Suprapubic skin (tissue), 4 donors: Measurements from ENCODE around the gene KCTD14. TPM values are rescaled to one million over a fixed set of nuclear protein-coding genes. Genes with fewer than 3 reads are reported as not detected.
"Not testable (repeated sequence)": the region's sequence is repeated elsewhere in the genome, so short reads cannot be mapped to it uniquely, and the experiment has no call there.

Experiments
- DNase-seq, 2 donors: peaks; one replicate each; pipeline ENCODE4 v3.0.0-alpha.2; 2019; ENCODE audit warnings: low spot score in 2 of 2
- H3K27ac ChIP-seq: fragments of 200-600 bp; sonication (generic); one replicate; pipeline ENCODE4 v1.5.1; 2019
- H3K27me3 ChIP-seq: fragments of 200-600 bp; sonication (generic); one replicate; pipeline ENCODE4 v1.5.1; 2019
- H3K36me3 ChIP-seq: fragments of 200-600 bp; sonication (generic); one replicate; pipeline ENCODE4 v1.5.1; 2019
- H3K4me1 ChIP-seq: fragments of 200-600 bp; sonication (generic); one replicate; pipeline ENCODE4 v1.5.1; 2019
- H3K4me3 ChIP-seq: fragments of 200-600 bp; sonication (generic); one replicate; pipeline ENCODE4 v1.5.1; 2019; ENCODE audit warnings: mild to moderate bottlenecking
- H3K9me3 ChIP-seq: fragments of 200-600 bp; sonication (generic); one replicate; pipeline ENCODE4 v1.5.1; 2019
- CTCF ChIP-seq, 2 donors: fragments of 200-600 bp in 1 of 2; fragments of 450-650 bp in 1 of 2; sonication (generic) in 1 of 2; IDR thresholded peaks; one replicate each; pipeline ENCODE4 v1.5.1; 2016 to 2019; ENCODE audit warnings: antibody characterized with exemption in 2 of 2, mild to moderate bottlenecking in 1 of 2, moderate library complexity in 1 of 2
- EP300 ChIP-seq: sonication (generic); formaldehyde crosslinking; IDR thresholded peaks from one replicate; pipeline ENCODE4 v1.6.1; 2017; ENCODE audit warnings: antibody characterized with exemption
- POLR2A ChIP-seq, 2 donors: fragments of 450-650 bp; IDR thresholded peaks; one replicate each; pipeline ENCODE4 v1.6.1; 2017; ENCODE audit warnings: antibody characterized with exemption in 2 of 2, mild to moderate bottlenecking in 2 of 2, moderate library complexity in 2 of 2
- POLR2AphosphoS5 ChIP-seq, 3 donors: sonication (generic); formaldehyde crosslinking; IDR thresholded peaks; one replicate each; pipeline ENCODE4 v1.6.1; 2017; ENCODE audit warnings: antibody characterized with exemption in 3 of 3
- WGBS: methylation state at CpG from one replicate; pipeline ENCODE4 v1.1.5; 2018; 5-methylcytosine and 5-hydroxymethylcytosine counted together
- total RNA-seq, 4 donors: library from RNA; depleted of rRNA; stranded (reverse); fragments of >200 nt; gene quantifications; one replicate each; pipeline ENCODE4 v1.1.0, GENCODE V29; 2016

Gene KCTD14
- total RNA-seq, 4 donors from 2014 or later, result 1.8 to 6.0 (median 3.3) TPM

- H3K36me3 ChIP-seq, result no peaks in the 10 kb centered on the region
- peak overlapping the region; percentile 78 for H3K27ac ChIP-seq
- TF ChIP-seq EP300 (no peak), CTCF (IDR thresholded peaks at IDR 0.05) (no peak)
- H3K27me3 ChIP-seq, result no peaks in the 10 kb centered on the region
- WGBS, result 80% methylated on average over 7 of the region's 7 CpGs
- no peak for DNase-seq
- H3K4me1 ChIP-seq, result peaks cover 11% of the 10 kb centered on the region
- H3K9me3 ChIP-seq, result no peaks in the 10 kb centered on the region
- H3K4me3 ChIP-seq, result peak overlapping the region; percentile 62
These were observed 350 bp upstream of the KCTD14 start for GRCh38 chr11:78023426-78023825.

GRCh38 chr11:78021611-78022010 is 1.5 kb downstream of the KCTD14 start:
- WGBS, result 87% methylated on average over 6 of the region's 6 CpGs

GRCh38 chr11:78020246-78020645 is 2.8 kb downstream of the KCTD14 start:
- no peaks in the 10 kb centered on the region for H3K9me3 ChIP-seq
- H3K36me3 ChIP-seq, result no peaks in the 10 kb centered on the region
- H3K4me3 ChIP-seq, result no peak overlapping the region
- no peak for DNase-seq
- no peaks in the 10 kb centered on the region for H3K27me3 ChIP-seq
- no peak for TF ChIP-seq POLR2AphosphoS5 (IDR thresholded peaks at IDR 0.05)
- no peak for TF ChIP-seq POLR2A (IDR thresholded peaks at IDR 0.05)
- no peak for TF ChIP-seq EP300
- TF ChIP-seq CTCF (IDR thresholded peaks at IDR 0.05), result no peak
- H3K27ac ChIP-seq, result no peak overlapping the region
- peaks cover 11% of the 10 kb centered on the region for H3K4me1 ChIP-seq
- 55% methylated on average over 3 of the region's 3 CpGs for WGBS

More at GRCh38 chr11:78021611-78022010, 1.5 kb downstream of the KCTD14 start:
- TF ChIP-seq POLR2A (IDR thresholded peaks at IDR 0.05), result no peak
- no peak for TF ChIP-seq CTCF (IDR thresholded peaks at IDR 0.05)
- no peak for TF ChIP-seq POLR2AphosphoS5 (IDR thresholded peaks at IDR 0.05)
- TF ChIP-seq EP300, result no peak
- Histone ChIP-seq H3K4me1 (peaks cover 11% of the 10 kb centered on the region), H3K27ac (no peak overlapping the region), H3K27me3 (no peaks in the 10 kb centered on the region), H3K9me3 (no peaks in the 10 kb centered on the region), H3K4me3 (no peak overlapping the region), H3K36me3 (no peaks in the 10 kb centered on the region)
- DNase-seq, result no peak

- 67% methylated on average over 4 of the region's 4 CpGs for WGBS
- Histone ChIP-seq H3K4me3 (no peak overlapping the region), H3K27ac (no peak overlapping the region), H3K4me1 (peaks cover 11% of the 10 kb centered on the region), H3K27me3 (no peaks in the 10 kb centered on the region), H3K36me3 (no peaks in the 10 kb centered on the region), H3K9me3 (no peaks in the 10 kb centered on the region)
- no peak for DNase-seq
- TF ChIP-seq CTCF (IDR thresholded peaks at IDR 0.05) (no peak), EP300 (no peak), POLR2AphosphoS5 (IDR thresholded peaks at IDR 0.05) (no peak), POLR2A (IDR thresholded peaks at IDR 0.05) (no peak)
These were observed 3.3 kb downstream of the KCTD14 start for GRCh38 chr11:78019808-78020207.

- H3K36me3 ChIP-seq, result no peaks in the 10 kb centered on the region
- no peaks in the 10 kb centered on the region for H3K27me3 ChIP-seq
- TF ChIP-seq EP300, result no peak
- no peak for TF ChIP-seq POLR2AphosphoS5 (IDR thresholded peaks at IDR 0.05)
- no peak for TF ChIP-seq POLR2A (IDR thresholded peaks at IDR 0.05)
- no peak for TF ChIP-seq CTCF (IDR thresholded peaks at IDR 0.05)
- WGBS, result 94% methylated on average over 1 of the region's 1 CpG
- no peaks in the 10 kb centered on the region for H3K4me1 ChIP-seq
- no peaks in the 10 kb centered on the region for H3K9me3 ChIP-seq
- no peak overlapping the region for H3K27ac ChIP-seq
- no peak for DNase-seq
- no peak overlapping the region for H3K4me3 ChIP-seq
These were observed 7.2 kb downstream of the KCTD14 start for GRCh38 chr11:78015878-78016277.

GRCh38 chr11:78014937-78015520 is 8.0 kb downstream of the KCTD14 start:
- H3K27me3 ChIP-seq, DNase-seq, H3K36me3 ChIP-seq, H3K4me3 ChIP-seq, H3K4me1 ChIP-seq, H3K9me3 ChIP-seq, H3K27ac ChIP-seq: not testable (repeated sequence)
- WGBS, result 69% methylated on average over 6 of the region's 6 CpGs
